LNCaP clone FGC (cell line): ENCODE data around the gene CREG1.

Experiments
- DNase-seq: peaks from one replicate; pipeline ENCODE4 v3.0.0-alpha.2; 2011; ENCODE audit warnings: low read depth
- H3K4me3 ChIP-seq: 2 replicates; pipeline ENCODE4 v1.5.1; 2011; ENCODE audit warnings: mild to moderate bottlenecking, low read depth, low read length, control low read depth
- TF ChIP-seq, protein P1 (sequence below): IDR thresholded peaks from 2 replicates; pipeline ENCODE4 v1.5.1; 2012; ENCODE audit warnings: mild to moderate bottlenecking; ENCODE audit not compliant: control insufficient read depth, insufficient read depth; ENCODE audit errors: extremely low read depth

The CREG1 gene

DNA sequence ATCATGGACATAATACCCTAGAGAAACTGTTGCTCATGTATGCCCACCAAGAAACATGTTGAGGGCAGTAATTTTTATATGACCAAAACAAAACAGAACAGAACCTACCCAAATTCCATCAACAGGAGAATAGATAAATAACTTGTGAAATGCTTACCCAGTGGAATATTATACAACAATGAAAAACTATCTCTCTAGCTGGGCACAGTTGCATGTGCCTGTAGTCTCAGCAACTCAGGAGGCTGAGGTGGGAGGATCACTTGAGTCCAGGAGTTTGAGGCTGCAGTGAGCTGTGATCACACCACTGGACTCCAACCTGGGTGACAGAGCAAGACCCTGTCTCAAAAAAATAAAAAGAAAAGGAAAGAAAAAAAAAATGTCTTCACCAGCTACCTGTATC lies 38.9 kb upstream of the CREG1 start:
- H3K4me3 ChIP-seq = no peak overlapping the region
- DNase-seq = no peak
- TF ChIP-seq, protein P1, sequence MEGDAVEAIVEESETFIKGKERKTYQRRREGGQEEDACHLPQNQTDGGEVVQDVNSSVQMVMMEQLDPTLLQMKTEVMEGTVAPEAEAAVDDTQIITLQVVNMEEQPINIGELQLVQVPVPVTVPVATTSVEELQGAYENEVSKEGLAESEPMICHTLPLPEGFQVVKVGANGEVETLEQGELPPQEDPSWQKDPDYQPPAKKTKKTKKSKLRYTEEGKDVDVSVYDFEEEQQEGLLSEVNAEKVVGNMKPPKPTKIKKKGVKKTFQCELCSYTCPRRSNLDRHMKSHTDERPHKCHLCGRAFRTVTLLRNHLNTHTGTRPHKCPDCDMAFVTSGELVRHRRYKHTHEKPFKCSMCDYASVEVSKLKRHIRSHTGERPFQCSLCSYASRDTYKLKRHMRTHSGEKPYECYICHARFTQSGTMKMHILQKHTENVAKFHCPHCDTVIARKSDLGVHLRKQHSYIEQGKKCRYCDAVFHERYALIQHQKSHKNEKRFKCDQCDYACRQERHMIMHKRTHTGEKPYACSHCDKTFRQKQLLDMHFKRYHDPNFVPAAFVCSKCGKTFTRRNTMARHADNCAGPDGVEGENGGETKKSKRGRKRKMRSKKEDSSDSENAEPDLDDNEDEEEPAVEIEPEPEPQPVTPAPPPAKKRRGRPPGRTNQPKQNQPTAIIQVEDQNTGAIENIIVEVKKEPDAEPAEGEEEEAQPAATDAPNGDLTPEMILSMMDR = no peak

DNA sequence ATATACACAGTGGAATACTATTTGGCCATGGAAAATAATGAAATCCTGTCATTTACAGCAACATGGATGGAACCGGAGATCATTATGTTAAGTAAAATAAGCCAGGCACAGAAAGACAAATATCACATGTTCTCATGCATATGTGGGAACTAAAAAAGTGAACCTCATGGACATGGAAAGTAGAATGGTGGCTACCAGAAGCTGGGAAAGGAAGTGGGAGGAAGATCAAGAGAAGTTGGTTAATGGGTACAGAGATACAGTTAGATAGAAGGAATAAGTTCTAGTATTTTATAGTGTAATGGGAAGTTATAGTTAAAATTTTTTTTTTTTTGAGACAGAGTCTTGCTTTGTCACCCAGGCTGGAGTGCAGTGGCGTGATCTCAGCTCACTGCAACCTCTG lies 34.8 kb upstream of the CREG1 start:
- H3K4me3 ChIP-seq = no peak overlapping the region
- no peak for DNase-seq
- TF ChIP-seq, protein P1 = no peak

DNA sequence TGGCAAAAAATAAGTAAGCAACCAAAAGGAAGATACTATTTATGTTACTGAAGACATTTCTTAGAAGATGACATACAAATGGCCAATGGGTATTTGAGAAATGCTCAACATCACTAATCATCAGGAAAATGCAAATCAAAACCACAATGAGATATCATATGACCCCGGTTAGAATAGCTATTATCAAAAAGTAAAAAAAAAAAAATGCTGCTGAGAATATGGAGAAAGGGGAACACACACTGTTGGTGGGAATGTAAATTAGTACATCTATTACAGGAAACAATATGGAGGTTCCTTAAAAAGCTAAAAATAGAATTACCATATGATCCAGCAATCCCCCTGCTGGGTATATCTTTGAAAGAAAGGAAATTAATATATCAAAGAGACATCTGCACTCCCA lies 34.3 kb upstream of the CREG1 start:
- TF ChIP-seq, protein P1 = no peak
- no peak overlapping the region for H3K4me3 ChIP-seq
- no peak for DNase-seq

DNA sequence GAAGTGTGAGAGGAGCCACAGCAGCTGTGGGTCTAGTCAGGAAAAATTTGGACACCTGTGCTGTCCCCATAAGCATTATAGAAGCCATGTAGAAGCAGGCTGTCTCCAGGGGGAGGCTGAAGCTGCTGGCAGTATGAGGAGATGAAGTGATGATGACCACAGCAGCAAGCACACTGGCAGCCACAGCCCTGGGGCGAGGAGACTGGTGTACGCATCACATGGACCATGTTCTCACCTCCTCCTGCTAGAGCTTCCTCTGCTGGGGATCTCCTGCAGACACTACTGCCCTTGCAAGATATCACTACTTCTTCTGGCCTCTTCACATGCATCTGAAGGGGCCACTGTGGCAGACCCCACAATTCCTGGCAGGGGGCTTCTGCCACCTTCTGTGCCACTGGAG lies 33.8 kb upstream of the CREG1 start:
- TF ChIP-seq, protein P1 = no peak
- H3K4me3 ChIP-seq = no peak overlapping the region
- DNase-seq = no peak

DNA sequence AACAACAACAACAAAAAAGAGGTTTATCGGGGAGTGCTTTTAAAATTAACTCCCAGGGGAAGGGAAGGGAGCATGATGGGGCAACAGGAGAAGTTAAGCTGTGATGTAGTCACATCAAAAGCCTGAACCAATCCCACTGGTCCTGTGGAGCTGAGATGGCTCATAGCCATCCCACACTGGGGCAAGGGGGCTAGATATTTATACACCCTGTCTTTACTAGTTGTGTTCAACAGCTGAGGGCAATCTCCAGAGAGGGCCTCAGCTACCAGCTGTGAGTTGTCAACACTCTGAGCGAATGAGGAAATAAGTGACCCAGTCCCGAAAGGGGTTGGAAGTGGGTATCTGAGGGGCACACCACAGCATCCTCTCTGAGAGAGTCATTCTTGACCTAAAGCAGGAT lies 31.0 kb upstream of the CREG1 start:
- TF ChIP-seq, protein P1 = no peak
- H3K4me3 ChIP-seq = no peak overlapping the region
- DNase-seq = no peak

DNA sequence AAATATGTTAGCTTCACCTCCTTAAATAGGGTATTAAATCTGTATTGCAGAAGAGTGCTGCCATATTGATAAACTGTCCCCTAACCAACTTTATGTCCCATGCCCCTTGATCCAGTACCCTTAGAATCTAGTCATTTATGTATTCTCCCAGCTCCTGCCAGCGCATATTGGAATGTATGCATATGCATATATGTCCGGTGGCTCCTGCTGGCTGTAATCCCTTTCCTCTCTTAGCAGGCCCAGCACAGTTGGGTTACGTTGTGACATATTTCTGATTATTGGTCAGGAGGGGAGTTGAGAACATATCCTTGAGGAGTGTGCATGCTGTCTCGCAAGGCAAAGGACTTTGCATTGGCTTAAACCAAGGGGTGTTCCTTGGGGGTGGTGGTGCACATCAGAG lies 29.2 kb upstream of the CREG1 start:
- TF ChIP-seq, protein P1 = no peak
- no peak for DNase-seq
- H3K4me3 ChIP-seq = no peak overlapping the region

DNA sequence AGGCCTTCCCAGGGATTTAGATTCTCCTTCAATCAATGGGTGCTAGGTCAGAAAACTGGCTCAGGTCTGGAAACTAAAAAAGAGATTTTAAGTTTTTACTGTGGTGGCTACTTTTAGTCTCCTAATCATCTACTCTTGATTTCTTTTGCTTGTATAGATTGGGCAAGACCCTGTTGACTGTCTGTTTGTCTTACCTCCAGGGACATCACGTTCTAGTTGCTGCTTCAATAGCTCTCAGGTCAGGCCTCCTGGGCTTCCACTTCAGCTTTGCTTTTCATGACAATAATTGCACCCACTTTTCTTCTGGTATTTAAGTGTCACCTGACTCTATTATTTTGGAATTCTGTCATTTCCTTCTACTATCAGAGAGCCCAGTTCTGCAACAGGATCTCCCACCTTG lies 28.5 kb upstream of the CREG1 start:
- TF ChIP-seq, protein P1 = no peak
- no peak for DNase-seq
- no peak overlapping the region for H3K4me3 ChIP-seq
